Fibroblast of skin of back (primary cell): ENCODE data around the gene FAM117B.
"Not testable (repeated sequence)": the region's sequence is repeated elsewhere in the genome, so short reads cannot be mapped to it uniquely, and the experiment has no call there.

Source experiments
- DNase-seq: peaks from one replicate; pipeline ENCODE4 v3.0.0-alpha.2; 2013

Gene FAM117B

GRCh38 chr2:202703091-202703490, 68.3 kb downstream of the FAM117B start:
- no peak for DNase-seq

DNA sequence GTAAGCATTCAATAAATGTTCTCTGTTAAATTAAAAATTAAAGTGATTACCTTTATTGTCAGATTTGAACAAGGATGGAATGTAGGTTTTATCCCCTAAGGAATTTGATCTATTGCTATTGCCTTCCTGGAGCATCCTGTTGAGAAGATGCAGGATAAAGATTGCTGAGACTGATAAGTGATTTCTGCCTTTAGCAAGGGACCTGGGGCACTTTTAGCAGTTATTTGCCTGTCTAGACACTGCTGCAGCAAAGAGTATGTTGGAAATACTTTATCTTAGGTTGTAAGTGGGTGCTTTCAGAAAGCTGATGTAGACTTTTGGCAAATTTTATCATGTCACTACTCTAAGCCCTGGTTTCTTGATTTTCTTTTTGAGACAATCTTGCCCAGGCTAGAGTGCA, 69.5 kb downstream of the FAM117B start:
- DNase-seq, result no peak

- DNase-seq, result no peak
These were observed 70.8 kb downstream of the FAM117B start for GRCh38 chr2:202705446-202706020.

DNA sequence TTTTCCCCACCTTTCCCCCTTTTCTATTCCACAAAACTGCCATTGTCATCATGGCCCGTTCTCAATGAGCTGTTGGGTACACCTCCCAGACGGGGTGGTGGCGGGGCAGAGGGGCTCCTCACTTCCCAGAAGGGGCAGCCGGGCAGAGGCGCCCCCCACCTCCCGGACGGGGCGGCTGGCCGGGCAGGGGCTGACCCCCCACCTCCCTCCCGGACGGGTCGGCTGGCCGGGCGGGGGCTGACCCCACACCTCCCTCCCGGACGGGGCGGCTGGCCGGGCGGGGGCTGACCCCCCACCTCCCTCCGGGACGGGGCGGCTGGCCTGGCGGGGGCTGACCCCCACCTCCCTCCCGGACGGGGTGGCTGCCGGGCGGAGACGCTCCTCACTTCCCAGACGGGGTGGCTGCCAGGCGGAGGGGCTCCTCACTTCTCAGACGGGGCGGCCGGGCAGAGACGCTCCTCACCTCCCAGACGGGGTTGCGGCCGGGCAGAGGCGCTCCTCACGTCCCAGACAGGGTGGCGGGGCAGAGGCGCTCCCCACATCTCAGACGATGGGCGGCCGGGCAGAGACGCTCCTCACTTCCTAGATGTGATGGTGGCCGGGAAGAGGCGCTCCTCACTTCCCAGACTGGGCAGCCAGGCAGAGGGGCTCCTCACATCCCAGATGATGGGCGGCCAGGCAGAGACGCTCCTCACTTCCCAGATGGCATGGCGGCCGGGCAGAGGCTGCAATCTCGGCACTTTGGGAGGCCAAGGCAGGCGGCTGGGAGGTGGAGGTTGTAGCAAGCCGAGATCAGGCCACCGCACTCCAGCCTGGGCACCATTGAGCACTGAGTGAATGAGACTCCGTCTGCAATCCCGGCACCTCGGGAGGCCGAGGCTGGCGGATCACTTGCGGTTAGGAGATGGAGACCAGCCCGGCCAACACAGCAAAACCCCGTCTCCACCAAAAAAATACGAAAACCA, 80.5 kb downstream of the FAM117B start:
- not testable (repeated sequence) for DNase-seq

- no peak for DNase-seq
These were observed 81.4 kb downstream of the FAM117B start for GRCh38 chr2:202716114-202716718.

DNA sequence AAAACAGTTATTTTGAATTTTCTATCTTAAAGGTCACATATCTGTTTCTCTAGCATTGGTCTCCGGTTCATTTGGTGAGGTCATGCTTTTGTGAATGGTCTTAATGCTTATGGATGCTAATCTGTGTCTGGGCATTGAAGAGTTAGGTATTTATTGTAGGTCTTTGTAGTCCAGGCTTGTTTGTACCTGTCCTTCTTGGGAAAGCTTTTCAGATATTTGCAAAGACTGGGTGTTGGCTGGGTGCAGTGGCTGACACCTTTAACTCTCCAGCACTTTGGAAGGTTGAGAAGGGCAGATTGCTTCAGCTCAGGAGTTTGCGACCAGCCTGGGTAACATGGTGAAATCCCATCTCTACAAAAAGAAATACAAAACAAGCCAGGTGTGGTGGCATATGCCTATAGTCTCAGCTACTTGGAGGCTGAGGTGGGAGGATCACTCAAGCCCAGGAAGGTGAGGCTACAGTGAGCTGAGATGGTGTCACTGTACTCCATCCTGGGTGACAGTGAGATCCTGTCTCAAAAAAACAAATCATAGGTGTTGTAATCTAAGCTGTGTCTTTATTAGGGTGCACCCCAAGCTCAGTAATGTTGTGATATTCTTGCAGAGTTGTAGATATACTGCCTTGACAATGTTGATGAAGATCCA, 82.3 kb downstream of the FAM117B start:
- no peak for DNase-seq

GRCh38 chr2:202717598-202718310, 83.0 kb downstream of the FAM117B start:
- DNase-seq, result no peak

GRCh38 chr2:202718614-202719013, 83.8 kb downstream of the FAM117B start:
- DNase-seq, result peak; percentile 84

DNA sequence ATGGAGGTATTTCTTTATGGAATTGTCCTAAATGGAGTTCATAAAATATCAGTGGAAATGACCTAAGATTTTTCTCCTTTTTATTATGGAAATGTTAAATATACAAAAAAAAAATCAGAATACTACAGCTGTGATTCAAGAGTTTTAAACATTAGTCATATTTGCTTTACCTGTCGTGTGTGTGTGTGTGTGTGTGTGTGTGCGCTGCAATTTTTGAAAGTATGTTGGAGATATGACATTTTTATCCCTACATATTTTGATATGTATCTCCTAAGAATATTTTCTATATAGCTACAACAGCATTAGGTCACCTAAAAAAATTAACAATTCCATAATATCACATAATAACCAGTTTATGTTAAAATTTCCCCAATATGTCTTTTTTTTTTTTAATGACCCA, 85.5 kb downstream of the FAM117B start:
- DNase-seq, result no peak

DNA sequence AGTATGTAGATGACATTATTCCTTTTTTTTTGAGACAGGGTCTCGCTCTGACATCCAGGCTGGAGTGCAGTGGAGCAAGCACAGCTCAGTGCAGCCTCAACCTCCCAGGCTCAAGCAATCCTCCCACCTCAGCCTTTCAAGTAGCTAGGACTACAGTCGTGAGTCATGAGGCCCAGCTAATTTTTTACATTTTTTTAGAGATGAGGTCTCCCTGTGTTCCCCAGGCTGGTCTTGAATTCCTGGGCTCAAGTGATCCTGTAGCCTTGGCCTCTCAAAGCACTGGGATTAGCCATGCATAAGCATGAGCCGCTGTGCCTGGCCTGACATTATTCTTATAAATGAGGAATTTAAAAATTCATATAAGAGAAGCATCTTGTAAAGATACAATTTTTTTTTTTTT, 86.9 kb downstream of the FAM117B start:
- peak; percentile 83 for DNase-seq

GRCh38 chr2:202723746-202724145, 89.0 kb downstream of the FAM117B start:
- no peak for DNase-seq

- DNase-seq, result no peak
These were observed 91.3 kb downstream of the FAM117B start for GRCh38 chr2:202726070-202726469.

GRCh38 chr2:202736826-202737225, 102.1 kb downstream of the FAM117B start:
- DNase-seq, result no peak

GRCh38 chr2:202743613-202744012, 108.8 kb downstream of the FAM117B start:
- DNase-seq, result no peak

DNA sequence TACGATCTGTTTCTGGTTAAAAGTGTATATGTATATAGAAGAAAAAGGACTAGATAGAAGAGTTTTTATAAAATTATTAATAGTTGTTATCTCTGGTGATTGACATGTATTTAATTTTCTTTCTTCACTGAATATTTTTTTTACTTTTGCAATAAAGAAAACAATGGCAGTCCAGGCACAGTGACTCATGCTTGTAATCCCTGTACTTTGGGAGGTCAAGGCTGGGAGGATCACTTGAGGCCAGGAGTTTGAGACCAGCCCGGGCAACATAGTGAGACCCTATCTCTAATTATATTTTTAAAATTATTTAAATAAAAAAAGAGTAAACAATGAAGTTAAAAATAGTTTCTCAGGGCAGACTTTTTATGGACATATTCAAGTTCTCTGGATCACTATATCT, 114.7 kb downstream of the FAM117B start:
- DNase-seq, result peak; percentile 12

- DNase-seq, result no peak
These were observed 116.1 kb downstream of the FAM117B start for GRCh38 chr2:202750763-202751427.

DNA sequence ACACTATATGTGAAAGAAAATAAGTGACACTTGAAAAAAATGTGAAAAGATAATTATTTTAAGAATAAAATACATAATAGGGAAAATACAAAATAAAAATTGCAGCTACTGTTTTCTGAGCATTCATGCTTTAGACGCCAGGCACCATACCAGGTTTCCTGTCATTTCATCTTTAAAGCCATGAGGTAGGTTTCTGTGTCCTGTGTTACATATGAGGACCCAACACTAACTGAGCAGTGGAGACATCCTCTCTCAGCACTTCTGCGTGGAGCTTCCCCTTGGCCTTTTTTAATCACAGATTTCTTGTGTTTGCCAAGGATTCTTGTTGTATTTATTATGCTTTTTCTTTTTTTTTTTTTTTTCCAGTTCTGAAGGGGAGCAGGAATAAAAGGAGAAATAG, 117.3 kb downstream of the FAM117B start:
- no peak for DNase-seq

GRCh38 chr2:202754936-202755335, 120.2 kb downstream of the FAM117B start:
- DNase-seq, result no peak

DNA sequence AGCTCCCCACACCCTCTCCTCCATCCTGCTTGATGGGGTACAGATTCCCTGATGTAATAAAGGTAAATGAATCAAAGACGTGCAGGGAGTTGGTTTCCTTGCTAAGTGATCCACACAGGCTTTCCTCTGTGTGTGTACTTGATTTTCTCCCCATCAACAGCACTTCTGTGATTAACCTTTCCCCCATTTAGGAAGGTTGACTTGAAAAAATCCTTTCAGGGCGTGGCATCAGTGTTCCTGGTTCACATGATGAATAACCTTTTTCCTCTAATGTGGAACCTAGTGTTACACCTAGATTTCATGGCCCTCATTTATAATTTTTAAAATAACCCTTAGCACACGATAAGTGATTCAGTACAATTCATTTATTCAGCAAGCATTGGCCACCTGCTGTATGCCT, 121.8 kb downstream of the FAM117B start:
- no peak for DNase-seq

- no peak for DNase-seq
These were observed 122.6 kb downstream of the FAM117B start for GRCh38 chr2:202757339-202757738.

DNA sequence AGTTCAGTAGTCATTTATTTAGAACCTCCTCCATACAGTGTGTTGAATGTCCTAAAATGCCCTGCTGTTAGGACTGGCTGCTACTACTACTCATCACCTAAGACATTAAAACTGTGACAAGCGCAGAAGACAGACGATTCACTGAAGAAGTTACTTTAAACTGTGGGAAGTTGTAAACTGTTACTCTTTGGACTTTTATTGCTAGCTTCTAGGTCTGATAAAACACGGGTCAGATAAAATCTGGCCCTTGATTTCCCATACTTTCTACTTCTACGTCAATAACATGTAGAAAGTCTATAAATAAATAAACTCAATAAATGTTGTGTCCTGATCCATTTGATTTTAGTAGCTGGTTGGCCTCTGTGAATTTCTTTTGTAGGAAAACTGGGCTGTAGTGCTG, 123.4 kb downstream of the FAM117B start:
- no peak for DNase-seq

DNA sequence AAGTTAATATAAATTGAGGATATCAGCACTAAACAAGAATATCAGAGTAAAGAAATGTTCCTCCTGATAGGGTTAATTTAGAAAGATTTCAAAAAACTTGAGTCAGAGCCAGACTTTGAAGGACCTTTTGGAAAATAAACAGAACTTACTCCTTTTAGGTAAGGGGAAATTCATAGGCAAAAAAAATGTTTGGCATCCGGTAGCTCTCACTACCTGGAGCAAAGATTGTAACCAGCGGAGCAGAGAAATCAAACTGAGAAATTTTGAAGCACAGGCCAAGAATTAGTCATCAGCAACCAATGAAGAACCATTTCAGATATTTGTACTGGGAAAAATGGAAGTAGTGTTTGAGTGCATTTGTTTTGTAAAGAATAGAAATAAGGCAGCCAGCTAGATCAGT, 123.8 kb downstream of the FAM117B start:
- no peak for DNase-seq
